ENCODE results near the gene TCERG1L.

DNA sequence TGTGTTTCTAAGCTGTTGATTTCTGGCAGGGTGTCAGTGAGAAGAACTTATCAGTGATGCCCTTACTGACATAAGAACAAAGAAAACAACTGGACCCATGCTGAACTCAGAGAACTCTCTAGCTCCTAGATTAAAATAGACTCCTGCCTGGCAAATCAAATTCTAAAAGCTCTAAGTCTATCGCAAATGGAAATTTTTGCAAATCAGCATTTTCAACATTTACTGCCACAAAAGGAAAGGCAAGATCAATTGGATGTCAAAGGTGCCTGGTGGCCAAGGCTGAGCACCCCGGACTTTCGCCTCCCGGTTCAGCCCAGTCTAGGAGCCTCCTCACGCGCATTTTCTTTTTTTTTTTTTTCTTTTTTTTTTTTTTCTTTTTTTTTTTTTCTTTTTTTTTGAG is 251.6 kb downstream of the TCERG1L start:
- TF ChIP-seq EZH2 (IDR thresholded peaks at IDR 0.05; ENCODE audit: borderline replicate concordance, insufficient read depth, low read length, poor library complexity, severe bottlenecking) (no peak), TAF1 (IDR thresholded peaks at IDR 0.05; ENCODE audit: low read depth) (no peak), EP300 (conservative IDR thresholded peaks at IDR 0.05; ENCODE audit: poor library complexity, severe bottlenecking) (no peak), MXI1 (conservative IDR thresholded peaks at IDR 0.05; ENCODE audit: poor library complexity, severe bottlenecking) (no peak), POLR2AphosphoS5 (IDR thresholded peaks at IDR 0.05) (no peak), RAD21 (conservative IDR thresholded peaks at IDR 0.05) (no peak)
- TF ChIP-seq, protein P1, sequence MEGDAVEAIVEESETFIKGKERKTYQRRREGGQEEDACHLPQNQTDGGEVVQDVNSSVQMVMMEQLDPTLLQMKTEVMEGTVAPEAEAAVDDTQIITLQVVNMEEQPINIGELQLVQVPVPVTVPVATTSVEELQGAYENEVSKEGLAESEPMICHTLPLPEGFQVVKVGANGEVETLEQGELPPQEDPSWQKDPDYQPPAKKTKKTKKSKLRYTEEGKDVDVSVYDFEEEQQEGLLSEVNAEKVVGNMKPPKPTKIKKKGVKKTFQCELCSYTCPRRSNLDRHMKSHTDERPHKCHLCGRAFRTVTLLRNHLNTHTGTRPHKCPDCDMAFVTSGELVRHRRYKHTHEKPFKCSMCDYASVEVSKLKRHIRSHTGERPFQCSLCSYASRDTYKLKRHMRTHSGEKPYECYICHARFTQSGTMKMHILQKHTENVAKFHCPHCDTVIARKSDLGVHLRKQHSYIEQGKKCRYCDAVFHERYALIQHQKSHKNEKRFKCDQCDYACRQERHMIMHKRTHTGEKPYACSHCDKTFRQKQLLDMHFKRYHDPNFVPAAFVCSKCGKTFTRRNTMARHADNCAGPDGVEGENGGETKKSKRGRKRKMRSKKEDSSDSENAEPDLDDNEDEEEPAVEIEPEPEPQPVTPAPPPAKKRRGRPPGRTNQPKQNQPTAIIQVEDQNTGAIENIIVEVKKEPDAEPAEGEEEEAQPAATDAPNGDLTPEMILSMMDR (IDR thresholded peaks at IDR 0.05; ENCODE audit: poor library complexity, severe bottlenecking), result no peak
- TF ChIP-seq, protein P2, sequence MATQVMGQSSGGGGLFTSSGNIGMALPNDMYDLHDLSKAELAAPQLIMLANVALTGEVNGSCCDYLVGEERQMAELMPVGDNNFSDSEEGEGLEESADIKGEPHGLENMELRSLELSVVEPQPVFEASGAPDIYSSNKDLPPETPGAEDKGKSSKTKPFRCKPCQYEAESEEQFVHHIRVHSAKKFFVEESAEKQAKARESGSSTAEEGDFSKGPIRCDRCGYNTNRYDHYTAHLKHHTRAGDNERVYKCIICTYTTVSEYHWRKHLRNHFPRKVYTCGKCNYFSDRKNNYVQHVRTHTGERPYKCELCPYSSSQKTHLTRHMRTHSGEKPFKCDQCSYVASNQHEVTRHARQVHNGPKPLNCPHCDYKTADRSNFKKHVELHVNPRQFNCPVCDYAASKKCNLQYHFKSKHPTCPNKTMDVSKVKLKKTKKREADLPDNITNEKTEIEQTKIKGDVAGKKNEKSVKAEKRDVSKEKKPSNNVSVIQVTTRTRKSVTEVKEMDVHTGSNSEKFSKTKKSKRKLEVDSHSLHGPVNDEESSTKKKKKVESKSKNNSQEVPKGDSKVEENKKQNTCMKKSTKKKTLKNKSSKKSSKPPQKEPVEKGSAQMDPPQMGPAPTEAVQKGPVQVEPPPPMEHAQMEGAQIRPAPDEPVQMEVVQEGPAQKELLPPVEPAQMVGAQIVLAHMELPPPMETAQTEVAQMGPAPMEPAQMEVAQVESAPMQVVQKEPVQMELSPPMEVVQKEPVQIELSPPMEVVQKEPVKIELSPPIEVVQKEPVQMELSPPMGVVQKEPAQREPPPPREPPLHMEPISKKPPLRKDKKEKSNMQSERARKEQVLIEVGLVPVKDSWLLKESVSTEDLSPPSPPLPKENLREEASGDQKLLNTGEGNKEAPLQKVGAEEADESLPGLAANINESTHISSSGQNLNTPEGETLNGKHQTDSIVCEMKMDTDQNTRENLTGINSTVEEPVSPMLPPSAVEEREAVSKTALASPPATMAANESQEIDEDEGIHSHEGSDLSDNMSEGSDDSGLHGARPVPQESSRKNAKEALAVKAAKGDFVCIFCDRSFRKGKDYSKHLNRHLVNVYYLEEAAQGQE (IDR thresholded peaks at IDR 0.05; ENCODE audit: borderline replicate concordance), result no peak
